ENCODE results near the gene SIPA1L3.

DNA sequence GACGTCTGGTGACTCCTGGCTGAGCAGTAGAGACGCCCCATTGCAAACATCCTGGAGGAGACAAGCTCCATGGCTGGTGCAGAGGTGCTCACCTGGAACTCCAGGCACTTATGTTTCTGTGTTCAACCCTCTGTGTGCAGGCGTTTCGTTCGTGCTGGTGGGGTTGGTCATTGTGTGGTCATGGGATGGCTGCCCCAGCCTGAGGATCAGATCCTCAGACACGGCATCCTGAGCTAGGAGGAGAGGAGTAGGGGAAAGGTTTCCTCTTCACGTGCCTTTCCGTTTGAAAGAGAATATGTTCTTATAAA, 87.8 kb downstream of the SIPA1L3 start:
- TF ChIP-seq, protein P1, sequence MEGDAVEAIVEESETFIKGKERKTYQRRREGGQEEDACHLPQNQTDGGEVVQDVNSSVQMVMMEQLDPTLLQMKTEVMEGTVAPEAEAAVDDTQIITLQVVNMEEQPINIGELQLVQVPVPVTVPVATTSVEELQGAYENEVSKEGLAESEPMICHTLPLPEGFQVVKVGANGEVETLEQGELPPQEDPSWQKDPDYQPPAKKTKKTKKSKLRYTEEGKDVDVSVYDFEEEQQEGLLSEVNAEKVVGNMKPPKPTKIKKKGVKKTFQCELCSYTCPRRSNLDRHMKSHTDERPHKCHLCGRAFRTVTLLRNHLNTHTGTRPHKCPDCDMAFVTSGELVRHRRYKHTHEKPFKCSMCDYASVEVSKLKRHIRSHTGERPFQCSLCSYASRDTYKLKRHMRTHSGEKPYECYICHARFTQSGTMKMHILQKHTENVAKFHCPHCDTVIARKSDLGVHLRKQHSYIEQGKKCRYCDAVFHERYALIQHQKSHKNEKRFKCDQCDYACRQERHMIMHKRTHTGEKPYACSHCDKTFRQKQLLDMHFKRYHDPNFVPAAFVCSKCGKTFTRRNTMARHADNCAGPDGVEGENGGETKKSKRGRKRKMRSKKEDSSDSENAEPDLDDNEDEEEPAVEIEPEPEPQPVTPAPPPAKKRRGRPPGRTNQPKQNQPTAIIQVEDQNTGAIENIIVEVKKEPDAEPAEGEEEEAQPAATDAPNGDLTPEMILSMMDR (conservative IDR thresholded peaks at IDR 0.05 in 1 of 2, IDR thresholded peaks at IDR 0.05 in 1 of 2; ENCODE audit: extremely low read depth in 1 of 2, insufficient read depth in 1 of 2, low read depth in 1 of 2, low read length in 2 of 2): no peak
- no peak for TF ChIP-seq EZH2 (IDR thresholded peaks at IDR 0.05; ENCODE audit: borderline replicate concordance, low read length)

Data from mammary epithelial cell (primary cell).